GM19324 (cell line): ENCODE data around the gene MOK.

Experiments
- ATAC-seq: cut with Tn5 transposase; IDR thresholded peaks from one replicate; pipeline ENCODE4 v1.9.1; 2021; ENCODE audit warnings: mild to moderate bottlenecking, moderate library complexity; ENCODE audit not compliant: unreplicated experiment, low FRiP score

The MOK gene

DNA sequence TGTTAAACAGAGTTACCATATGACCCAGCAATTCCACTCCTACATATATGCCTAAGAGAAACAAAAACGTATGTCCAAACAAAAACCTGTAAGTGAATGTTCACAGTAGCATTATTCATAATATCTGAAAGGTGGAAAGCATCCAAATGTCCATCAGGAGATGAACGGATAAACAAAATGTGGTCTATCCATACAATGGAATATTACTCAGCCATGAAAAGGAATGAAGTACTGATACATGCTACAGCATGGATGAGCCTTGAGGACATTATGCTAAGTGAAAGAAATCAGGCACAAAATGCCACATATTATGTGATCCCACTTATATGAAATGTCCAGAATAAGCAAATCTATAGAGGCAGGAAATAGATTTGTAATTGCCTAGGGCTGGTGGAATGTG is 16.8 kb downstream of the MOK start:
- no peak for ATAC-seq

GRCh38 chr14:102285106-102285505 is 19.9 kb downstream of the MOK start:
- ATAC-seq = no peak

- ATAC-seq = no peak
These were observed 21.3 kb downstream of the MOK start for GRCh38 chr14:102283631-102284129.

DNA sequence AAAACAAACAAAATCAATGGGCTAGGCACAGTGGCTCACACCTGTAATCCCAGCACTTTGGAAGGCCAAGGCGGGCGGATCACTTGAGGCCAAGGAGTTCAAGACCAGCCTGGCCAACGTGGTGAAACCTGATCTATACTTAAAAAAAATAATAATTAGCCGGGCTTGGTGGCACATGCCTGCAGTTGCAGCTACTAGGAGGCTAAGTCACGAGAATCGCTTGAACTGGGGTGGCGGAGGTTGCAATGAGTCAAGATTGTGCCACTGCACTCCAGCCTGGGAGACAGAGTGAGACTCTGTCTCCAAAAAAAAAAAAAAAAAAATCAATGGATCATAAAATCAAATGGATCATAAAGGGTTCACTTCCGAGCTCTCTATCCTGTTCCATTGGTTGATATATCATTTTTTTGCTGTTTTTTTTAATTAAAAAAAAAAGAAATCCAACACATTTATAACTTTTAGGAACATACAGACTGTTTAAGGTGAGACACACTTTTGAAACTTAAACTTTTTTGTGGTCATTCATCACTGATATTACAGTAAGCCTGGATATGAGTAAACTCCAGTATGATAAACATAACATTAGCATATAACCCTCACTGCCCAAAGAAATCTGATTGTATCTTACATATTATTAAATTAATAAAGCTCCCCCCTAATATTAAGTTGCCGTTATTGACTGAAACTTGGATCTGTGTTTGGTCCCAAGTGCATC is 22.1 kb downstream of the MOK start:
- no peak for ATAC-seq

- ATAC-seq = no peak
These were observed 24.5 kb downstream of the MOK start for GRCh38 chr14:102280376-102280962.

- no peak for ATAC-seq
These were observed 25.1 kb downstream of the MOK start for GRCh38 chr14:102279688-102280348.

DNA sequence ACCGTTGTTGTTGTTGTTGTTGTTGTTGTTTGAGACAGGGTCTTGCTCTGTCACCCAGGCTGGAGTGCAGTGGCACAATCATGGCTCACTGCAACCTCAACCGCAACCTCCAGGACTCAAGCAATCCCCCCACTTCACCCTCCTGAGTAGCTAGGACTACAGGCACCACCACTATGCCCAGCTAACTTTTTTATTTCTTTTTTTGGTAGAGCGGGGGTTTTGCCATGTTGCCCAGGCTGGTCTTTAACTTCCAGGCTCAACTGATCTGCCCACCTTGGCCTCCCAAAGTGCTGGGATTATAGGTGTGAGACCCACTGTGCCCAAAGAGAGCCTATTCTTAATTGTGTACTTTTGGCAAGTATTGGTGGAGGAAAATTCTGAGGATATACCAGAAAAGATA is 25.7 kb downstream of the MOK start:
- no peak for ATAC-seq

DNA sequence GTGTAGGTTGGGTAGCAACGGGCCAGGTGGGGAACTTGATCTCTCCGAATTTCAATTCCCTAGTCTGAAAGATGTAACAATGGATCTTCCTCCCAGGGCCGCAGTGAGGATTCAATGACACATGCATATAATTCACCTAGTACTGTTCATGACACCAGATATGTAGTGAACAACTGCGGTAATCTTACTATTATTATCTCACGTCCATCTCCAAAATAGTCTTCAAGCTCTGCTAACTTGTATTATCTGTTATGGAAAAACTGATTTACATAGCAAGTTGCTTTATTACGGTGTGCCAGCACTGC is 26.4 kb downstream of the MOK start:
- no peak for ATAC-seq

GRCh38 chr14:102277874-102278630 is 26.9 kb downstream of the MOK start:
- no peak for ATAC-seq

GRCh38 chr14:102275866-102276265 is 29.1 kb downstream of the MOK start:
- ATAC-seq = no peak

- ATAC-seq = no peak
These were observed 32.6 kb downstream of the MOK start for GRCh38 chr14:102272392-102272791.

DNA sequence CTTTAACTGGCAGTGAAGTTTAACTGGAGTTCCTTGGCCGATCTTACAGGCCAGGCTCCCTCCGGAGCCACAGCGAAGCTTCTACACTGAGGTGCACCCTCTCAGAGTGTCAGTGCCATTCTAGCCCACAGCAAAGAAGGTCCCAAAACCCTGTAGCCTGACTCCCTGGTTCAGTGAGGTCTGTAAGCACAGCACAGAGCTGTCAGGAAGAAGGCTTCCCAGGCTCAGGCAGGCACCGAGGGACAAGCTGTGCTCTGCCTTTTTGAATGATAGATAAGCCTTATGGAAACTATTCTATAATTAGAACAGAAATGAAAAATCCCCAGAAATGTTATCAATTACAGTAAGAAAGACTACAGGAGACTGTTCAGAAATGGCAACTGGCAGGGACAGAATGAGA is 40.2 kb downstream of the MOK start:
- ATAC-seq = no peak

DNA sequence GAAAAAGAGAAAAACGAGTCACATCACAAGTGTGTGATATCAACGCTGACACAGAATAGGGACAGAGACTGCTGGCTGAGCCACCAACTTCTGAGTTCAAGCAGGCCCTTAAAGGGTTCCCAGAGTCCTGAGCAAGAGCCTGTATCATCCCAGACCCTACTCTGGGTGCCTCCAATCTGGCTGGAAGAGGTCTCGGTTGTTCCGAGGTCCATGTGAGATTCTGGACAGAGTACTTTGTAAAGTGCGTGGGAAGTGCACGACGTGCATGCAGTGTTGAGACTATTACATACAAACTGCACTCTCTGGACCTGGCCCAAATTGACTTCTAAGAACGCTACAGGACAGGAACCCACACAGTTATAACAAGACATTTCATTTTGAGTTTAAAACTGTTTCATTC is 40.6 kb downstream of the MOK start:
- ATAC-seq = no peak

- no peak for ATAC-seq
These were observed 42.0 kb downstream of the MOK start for GRCh38 chr14:102262929-102263462.

GRCh38 chr14:102258136-102258535 is 46.8 kb downstream of the MOK start:
- ATAC-seq = no peak

- no peak for ATAC-seq
These were observed 48.2 kb downstream of the MOK start for GRCh38 chr14:102256716-102257115.

DNA sequence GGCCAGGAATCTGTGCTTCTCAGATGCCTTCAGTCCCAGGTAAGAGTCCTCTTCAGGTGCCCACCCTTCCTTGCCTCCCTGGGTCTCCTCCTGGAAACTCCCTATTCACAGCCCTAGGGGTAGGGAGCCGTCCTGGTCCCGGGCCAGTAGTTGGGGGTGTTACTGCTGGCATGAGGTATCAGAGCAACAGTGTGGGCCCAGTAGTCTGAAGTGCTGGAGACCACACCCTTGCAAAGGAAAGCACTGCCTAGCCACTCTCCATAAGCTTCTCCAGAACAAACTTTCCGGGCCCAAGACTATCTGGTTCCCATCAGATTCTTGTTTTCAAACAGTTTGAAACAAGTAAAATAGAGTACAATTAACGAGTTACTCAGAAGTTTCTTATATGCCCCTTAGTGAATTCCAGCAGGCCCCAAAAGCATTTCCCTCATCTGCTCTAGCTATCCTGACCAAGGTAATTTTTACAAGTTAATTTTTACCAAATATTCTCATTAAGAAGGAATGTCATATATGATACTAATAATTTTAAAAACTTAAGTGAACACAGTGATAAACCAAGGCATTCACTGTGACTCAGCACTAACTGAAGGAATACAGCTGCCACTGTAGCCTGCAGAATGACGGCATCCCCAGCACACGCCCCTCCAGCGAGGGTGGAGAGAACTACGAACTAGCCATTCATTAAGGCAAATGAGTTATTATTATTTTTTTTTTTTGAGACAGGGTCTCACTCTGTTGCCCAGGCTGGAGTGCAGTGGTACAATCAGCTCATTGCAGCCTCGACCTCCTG is 49.4 kb downstream of the MOK start:
- ATAC-seq = no peak

DNA sequence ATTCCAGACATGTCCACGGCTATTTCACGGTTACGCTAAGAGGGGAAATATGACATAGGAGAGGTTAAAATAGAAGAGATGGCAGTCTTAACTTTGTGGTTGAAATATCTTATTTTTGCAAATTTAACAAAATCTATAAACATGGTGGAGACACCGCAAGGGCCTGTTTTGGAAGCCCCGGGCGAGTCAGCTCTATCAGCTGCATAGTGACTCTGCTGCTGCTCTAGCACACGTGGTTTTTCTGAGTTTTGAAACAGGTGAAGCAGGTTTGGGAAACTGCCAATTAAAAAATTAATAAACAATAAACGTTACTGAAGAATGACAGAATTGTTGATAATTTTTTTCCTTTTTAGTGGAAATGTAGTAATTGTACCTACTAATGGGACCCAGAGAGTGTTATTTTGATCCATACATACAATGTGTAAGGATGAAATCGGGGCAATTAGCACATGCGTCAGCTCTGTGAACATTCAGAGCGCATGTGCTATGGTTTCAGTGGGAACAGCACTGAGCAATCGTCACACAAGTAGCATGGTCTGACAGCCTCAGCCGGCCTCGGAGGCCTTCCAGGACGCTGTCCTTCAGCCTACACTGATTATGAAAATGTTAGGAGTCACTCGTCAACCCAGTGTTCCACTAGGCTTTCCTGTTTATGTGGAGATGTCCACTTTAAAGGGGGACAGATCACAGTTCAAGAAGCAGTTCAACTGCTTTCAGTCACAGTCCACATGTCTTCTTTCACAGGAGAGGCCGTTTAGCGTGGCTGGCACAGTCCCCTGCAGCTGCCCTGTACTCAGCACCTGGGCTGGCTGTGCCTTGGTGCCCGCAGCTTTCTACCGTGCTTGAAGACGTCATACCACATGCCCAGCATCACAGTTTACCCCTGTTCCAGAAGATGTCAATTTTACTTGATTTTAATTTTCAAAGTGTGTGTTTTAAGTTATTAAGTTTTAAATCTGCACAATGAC is 51.8 kb downstream of the MOK start:
- no peak for ATAC-seq

DNA sequence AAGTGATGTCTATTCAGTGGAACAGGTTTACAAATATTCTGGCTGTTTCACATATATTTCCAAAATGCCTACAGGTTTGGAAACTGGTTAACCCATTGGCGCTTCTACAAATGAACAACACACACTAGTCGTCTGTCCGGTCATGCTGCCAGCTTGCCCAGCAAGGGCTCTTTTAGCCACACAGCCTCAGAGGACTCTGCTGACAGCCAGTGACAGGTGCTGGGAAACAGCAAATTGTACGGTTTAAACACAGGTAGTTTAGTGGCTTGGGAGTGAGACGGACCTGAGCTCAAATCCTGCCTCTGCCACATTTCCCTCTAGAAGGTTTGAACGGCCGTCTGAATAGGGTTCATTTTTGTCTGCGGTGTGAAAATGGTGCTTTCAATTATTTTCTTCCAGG is 53.8 kb downstream of the MOK start:
- no peak for ATAC-seq
